Body of pancreas (tissue), 4 donors: Measurements from ENCODE around the gene ZCWPW2. TPM values are rescaled to one million over a fixed set of nuclear protein-coding genes. Genes with fewer than 3 reads are reported as not detected.

Source experiments
- ATAC-seq: fragments of 150-250 bp; one replicate; pipeline ENCODE4 v1.9.1; 2016
- DNase-seq, 4 donors: peaks; one replicate each; pipeline ENCODE4 v3.0.0-alpha.2; 2019
- H3K27ac ChIP-seq, 4 donors: fragments of 200-600 bp; sonication (generic); 1 replicate in 3 of 4; 2 replicates in 1 of 4; pipeline versions ENCODE4 v1.5.1 to v1.6.1; 2016 to 2019; ENCODE audit warnings: mild to moderate bottlenecking in 1 of 4, mixed read lengths in 1 of 4, moderate library complexity in 1 of 4
- H3K27me3 ChIP-seq, 2 donors: fragments of 200-600 bp; sonication (generic); one replicate each; pipeline ENCODE4 v1.6.0; 2016; ENCODE audit warnings: mild to moderate bottlenecking in 1 of 2
- H3K36me3 ChIP-seq, 2 donors: fragments of 200-600 bp; sonication (generic); replicated peaks in 1 of 2; 2 replicates each; pipeline ENCODE4 v1.5.1; 2016; ENCODE audit warnings: low read depth in 2 of 2; ENCODE audit not compliant: insufficient read depth in 1 of 2
- H3K4me1 ChIP-seq: fragments of 200-600 bp; sonication (generic); one replicate; pipeline ENCODE4 v1.6.0; 2016
- H3K4me3 ChIP-seq, 2 donors: fragments of 200-600 bp; sonication (generic); 1 replicate in 1 of 2; 2 replicates in 1 of 2; pipeline ENCODE4 v1.5.1; 2016 to 2019
- H3K9me3 ChIP-seq, 3 donors: fragments of 200-600 bp; sonication (generic); 1 replicate in 2 of 3; 2 replicates in 1 of 3; pipeline ENCODE4 v1.5.1; 2016
- POLR2A ChIP-seq, 3 donors: fragments of 450-650 bp; IDR thresholded peaks; one replicate each; pipeline ENCODE4 v1.6.1; 2016; ENCODE audit warnings: antibody characterized with exemption in 3 of 3, mild to moderate bottlenecking in 2 of 3
- WGBS, 2 donors: methylation state at CpG; one replicate each; pipeline ENCODE4 v1.1.5; 2017; 5-methylcytosine and 5-hydroxymethylcytosine counted together
- intact Hi-C: fragments of 100-400 bp; cut with DNase I; formaldehyde crosslinking; loops from one replicate; pipeline ENCODE4 v1.15.1; 2023
- total RNA-seq, 2 donors: library from RNA; depleted of rRNA; stranded (reverse); fragments of >200 nt; gene quantifications; one replicate each; pipeline ENCODE4 v1.1.0, GENCODE V29; 2016
- TF ChIP-seq, protein P1 (sequence below), 7 experiments: fragments of 450-650 bp in 4 of 7; fragments of 200-600 bp in 3 of 7; sonication (generic) in 3 of 7; IDR thresholded peaks; one replicate each; pipeline ENCODE4 v1.5.1; 2016 to 2019; ENCODE audit warnings: antibody characterized with exemption in 7 of 7

ZCWPW2 gene
- total RNA-seq, 2 donors from 2014 or later: 1.3 TPM; not detected in 1

DNA sequence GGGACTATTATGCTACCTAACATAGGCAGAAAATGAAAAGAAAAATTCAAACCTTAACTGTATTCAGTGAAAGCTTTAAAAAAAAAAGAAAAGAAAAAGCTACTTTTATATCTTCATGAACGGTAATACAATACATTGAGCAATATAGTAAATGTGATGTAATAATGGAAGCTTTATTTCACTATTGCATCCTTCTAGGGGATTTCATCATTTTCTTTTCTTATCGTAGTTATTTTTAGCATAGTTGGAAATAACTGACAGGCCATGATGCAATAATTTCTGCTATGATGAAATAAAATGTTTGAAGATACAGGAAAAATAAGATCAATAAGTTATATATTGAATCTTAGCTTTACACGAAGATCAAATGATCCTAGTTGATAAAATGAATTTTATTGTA lies 40.3 kb upstream of the ZCWPW2 start:
- 61 to 65% methylated on average over 3 of the region's 3 CpGs for whole genome bisulfite sequencing, 2 donors
- H3K27ac ChIP-seq: no peak overlapping the region

DNA sequence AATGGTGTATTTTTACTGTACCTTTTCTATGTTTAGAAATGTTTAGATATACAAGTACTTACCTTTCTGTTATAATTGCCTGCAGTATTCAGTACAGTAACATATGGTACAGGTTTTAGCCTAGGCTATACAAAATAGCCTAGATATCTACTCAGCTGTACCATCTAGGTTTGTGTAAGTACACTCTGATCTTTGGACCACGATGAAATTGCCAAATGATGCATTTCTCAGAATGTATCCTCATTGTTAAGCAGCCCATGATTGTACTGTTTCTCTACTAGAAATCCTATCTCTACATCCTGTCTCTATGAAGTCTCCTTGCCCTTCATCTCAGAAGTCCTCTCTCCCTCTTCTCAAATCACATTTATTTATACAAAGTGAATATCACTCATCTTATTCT lies 32.8 kb upstream of the ZCWPW2 start:
- Histone ChIP-seq H3K4me1 (no peaks in the 10 kb centered on the region), H3K27me3 (no peaks in the 10 kb centered on the region), H3K36me3 (no peaks in the 10 kb centered on the region), H3K4me3 (no peak overlapping the region), H3K27ac (no peak overlapping the region), H3K9me3 (no peaks in the 10 kb centered on the region)
- TF ChIP-seq POLR2A (IDR thresholded peaks at IDR 0.05): no peak
- TF ChIP-seq, protein P1, sequence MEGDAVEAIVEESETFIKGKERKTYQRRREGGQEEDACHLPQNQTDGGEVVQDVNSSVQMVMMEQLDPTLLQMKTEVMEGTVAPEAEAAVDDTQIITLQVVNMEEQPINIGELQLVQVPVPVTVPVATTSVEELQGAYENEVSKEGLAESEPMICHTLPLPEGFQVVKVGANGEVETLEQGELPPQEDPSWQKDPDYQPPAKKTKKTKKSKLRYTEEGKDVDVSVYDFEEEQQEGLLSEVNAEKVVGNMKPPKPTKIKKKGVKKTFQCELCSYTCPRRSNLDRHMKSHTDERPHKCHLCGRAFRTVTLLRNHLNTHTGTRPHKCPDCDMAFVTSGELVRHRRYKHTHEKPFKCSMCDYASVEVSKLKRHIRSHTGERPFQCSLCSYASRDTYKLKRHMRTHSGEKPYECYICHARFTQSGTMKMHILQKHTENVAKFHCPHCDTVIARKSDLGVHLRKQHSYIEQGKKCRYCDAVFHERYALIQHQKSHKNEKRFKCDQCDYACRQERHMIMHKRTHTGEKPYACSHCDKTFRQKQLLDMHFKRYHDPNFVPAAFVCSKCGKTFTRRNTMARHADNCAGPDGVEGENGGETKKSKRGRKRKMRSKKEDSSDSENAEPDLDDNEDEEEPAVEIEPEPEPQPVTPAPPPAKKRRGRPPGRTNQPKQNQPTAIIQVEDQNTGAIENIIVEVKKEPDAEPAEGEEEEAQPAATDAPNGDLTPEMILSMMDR (IDR thresholded peaks at IDR 0.05): no peak
- DNase-seq (no peak), ATAC-seq (no peak)
- 50 to 53% methylated on average over 1 of the region's 1 CpG for WGBS, 2 donors
- intact Hi-C loops: loop anchor here (10.0 kb wide), 1 partner anchor 601 kb away; no protein-coding TSS in a partner anchor

More for the DNA sequence above, 40.3 kb upstream of the ZCWPW2 start:
- DNase-seq: no peak
- TF ChIP-seq, protein P1 (IDR thresholded peaks at IDR 0.05): no peak
- no peak for TF ChIP-seq POLR2A (IDR thresholded peaks at IDR 0.05)
- Histone ChIP-seq H3K4me3 (no peak overlapping the region), H3K36me3 (no peaks in the 10 kb centered on the region), H3K4me1 (no peaks in the 10 kb centered on the region), H3K27me3 (no peaks in the 10 kb centered on the region), H3K9me3 (no peaks in the 10 kb centered on the region)
- no peak for ATAC-seq
- intact Hi-C loops: no loop called here

DNA sequence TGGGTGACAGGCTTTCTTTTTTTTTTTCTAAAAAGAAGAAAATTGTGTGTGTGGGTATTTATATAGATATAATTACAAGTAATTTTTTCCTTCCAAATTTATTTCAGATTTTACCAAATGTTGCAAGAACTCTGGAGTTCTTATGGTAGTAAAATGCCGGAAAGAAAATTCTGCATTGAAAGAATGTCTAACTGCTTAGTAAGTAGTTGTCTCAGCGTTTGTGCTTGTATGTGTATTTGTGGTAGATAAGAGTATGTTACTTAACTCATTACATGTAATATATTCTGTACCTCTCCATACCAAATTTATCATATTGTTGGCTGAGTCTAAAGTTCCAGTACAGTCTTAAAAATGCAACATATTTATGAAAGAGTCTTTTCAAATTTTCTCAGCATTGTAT lies 32.3 kb upstream of the ZCWPW2 start:
- 63 to 65% methylated on average over 2 of the region's 2 CpGs for WGBS, 2 donors
- ATAC-seq: no peak
- no peak overlapping the region for H3K4me3 ChIP-seq
- no peak overlapping the region for H3K27ac ChIP-seq
- no peak for TF ChIP-seq POLR2A (IDR thresholded peaks at IDR 0.05)
- TF ChIP-seq, protein P1 (IDR thresholded peaks at IDR 0.05): no peak
- H3K36me3 ChIP-seq: no peaks in the 10 kb centered on the region
- no peaks in the 10 kb centered on the region for H3K27me3 ChIP-seq
- H3K9me3 ChIP-seq: no peaks in the 10 kb centered on the region
- intact Hi-C loops: loop anchor here (10.0 kb wide), 1 partner anchor 601 kb away; no protein-coding TSS in a partner anchor
- H3K4me1 ChIP-seq: no peaks in the 10 kb centered on the region
- DNase-seq: no peak

DNA sequence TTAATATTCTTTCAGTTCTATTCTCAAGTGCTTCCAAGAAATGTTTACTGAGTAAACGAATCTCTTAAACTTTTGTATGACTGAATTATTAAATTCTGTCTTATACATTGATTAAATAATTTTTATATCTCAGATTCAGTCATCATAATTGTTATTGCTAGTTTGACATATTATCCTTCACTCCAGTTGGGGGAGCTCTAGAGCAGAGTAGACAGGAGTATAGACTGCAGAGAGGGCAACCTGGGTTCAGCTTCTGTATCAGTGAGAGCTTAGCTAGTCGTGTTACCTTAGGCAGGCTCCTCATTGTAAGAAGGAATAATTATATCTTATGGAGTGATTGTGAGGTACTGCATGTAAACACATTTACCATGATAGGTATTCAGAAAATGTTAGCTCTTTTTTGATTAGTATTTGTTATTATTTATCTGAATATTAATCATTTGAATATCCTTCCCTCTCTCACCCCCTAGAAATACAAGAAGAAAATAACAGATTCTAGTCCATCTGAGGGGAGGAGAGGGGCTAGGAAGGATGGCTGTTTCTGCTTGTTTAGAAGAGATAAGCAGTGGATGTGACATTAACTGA lies 31.0 kb upstream of the ZCWPW2 start:
- no peak overlapping the region for H3K4me3 ChIP-seq
- H3K27me3 ChIP-seq: no peaks in the 10 kb centered on the region
- no peak overlapping the region for H3K27ac ChIP-seq
- DNase-seq: peak in 3 of 4 donors; percentile 14 to 44 (median 38)
- H3K9me3 ChIP-seq: no peaks in the 10 kb centered on the region
- H3K36me3 ChIP-seq: no peaks in the 10 kb centered on the region
- H3K4me1 ChIP-seq: no peaks in the 10 kb centered on the region
- intact Hi-C loops: loop anchor here (10.0 kb wide), 1 partner anchor 603 kb away; no protein-coding TSS in a partner anchor
- WGBS, 2 donors: 16 to 21% methylated on average over 2 of the region's 2 CpGs
- ATAC-seq: peak; percentile 69
- no peak for TF ChIP-seq POLR2A (IDR thresholded peaks at IDR 0.05)
- TF ChIP-seq, protein P1 (IDR thresholded peaks at IDR 0.05): peak in 6 of 7 experiments; percentile 43 to 54 (median 48)

DNA sequence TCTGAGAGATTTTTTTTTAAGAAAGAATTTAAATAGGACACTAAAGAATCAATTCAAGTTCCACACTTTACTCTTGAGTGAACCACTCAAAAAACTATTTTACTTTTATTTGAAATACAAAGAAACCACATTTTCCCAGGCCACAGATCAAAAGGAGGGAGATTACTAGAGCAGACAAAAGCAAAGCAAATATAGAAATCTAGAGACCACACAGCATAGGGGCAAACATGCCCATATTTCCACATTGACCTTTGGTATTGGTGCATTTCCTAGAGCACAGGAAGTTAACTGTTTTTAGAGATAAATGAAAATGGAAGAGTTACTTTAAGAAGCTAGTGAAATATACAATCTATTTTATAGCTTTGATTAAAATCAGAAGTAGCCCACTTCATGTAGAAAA lies 27.5 kb upstream of the ZCWPW2 start:
- no peaks in the 10 kb centered on the region for H3K4me1 ChIP-seq
- DNase-seq (no peak), ATAC-seq (no peak)
- H3K36me3 ChIP-seq: peaks cover 0 to 7% of the 10 kb centered on the region in 2 donors
- TF ChIP-seq, protein P1 (IDR thresholded peaks at IDR 0.05): no peak
- no peak for TF ChIP-seq POLR2A (IDR thresholded peaks at IDR 0.05)
- intact Hi-C loops: no loop called here
- H3K9me3 ChIP-seq: no peaks in the 10 kb centered on the region
- H3K27ac ChIP-seq: no peak overlapping the region
- H3K4me3 ChIP-seq: no peak overlapping the region
- no peaks in the 10 kb centered on the region for H3K27me3 ChIP-seq
